Thyroid gland (tissue), 4 donors: ENCODE measurements around the gene SPSB4.

Experiments used
- CTCF ChIP-seq, 6 experiments: fragments of 200-600 bp in 3 of 6; fragments of 450-650 bp in 3 of 6; sonication (generic) in 3 of 6; IDR thresholded peaks; one replicate each; pipeline ENCODE4 v1.5.1; 2016 to 2019; ENCODE audit warnings: antibody characterized with exemption in 6 of 6, mild to moderate bottlenecking in 2 of 6, inconsistent platforms in 1 of 6, moderate library complexity in 1 of 6
- POLR2A ChIP-seq, 2 donors: fragments of 450-650 bp; IDR thresholded peaks; one replicate each; pipeline ENCODE4 v1.6.1; 2017; ENCODE audit warnings: antibody characterized with exemption in 2 of 2, mild to moderate bottlenecking in 2 of 2, moderate library complexity in 1 of 2

- TF ChIP-seq CTCF (IDR thresholded peaks at IDR 0.05), result no peak
- TF ChIP-seq POLR2A (IDR thresholded peaks at IDR 0.05), result no peak
Observed at GRCh38 chr3:141124715-141125114, 73.6 kb downstream of the SPSB4 start.
